Upper lobe of left lung (tissue), 4 donors: ENCODE measurements around the gene MGAT4A.

Experiments
- EP300 ChIP-seq, 4 donors: sonication (generic); formaldehyde crosslinking; IDR thresholded peaks; one replicate each; pipeline ENCODE4 v1.5.1; 2017; ENCODE audit warnings: antibody characterized with exemption in 4 of 4, control low read depth in 2 of 4
- POLR2A ChIP-seq, 4 donors: fragments of 450-650 bp; IDR thresholded peaks; one replicate each; pipeline ENCODE4 v1.5.1; 2016 to 2017; ENCODE audit warnings: antibody characterized with exemption in 4 of 4, mild to moderate bottlenecking in 2 of 4
- POLR2AphosphoS5 ChIP-seq, 2 donors: sonication (generic); formaldehyde crosslinking; IDR thresholded peaks; one replicate each; pipeline ENCODE4 v1.5.1; 2017; ENCODE audit warnings: antibody characterized with exemption in 2 of 2
- TF ChIP-seq, protein P1 (sequence below), 6 experiments: fragments of 450-650 bp in 4 of 6; fragments of 200-600 bp in 2 of 6; sonication (generic) in 2 of 6; IDR thresholded peaks; one replicate each; pipeline ENCODE4 v1.5.1; 2016 to 2019; ENCODE audit warnings: antibody characterized with exemption in 6 of 6

DNA sequence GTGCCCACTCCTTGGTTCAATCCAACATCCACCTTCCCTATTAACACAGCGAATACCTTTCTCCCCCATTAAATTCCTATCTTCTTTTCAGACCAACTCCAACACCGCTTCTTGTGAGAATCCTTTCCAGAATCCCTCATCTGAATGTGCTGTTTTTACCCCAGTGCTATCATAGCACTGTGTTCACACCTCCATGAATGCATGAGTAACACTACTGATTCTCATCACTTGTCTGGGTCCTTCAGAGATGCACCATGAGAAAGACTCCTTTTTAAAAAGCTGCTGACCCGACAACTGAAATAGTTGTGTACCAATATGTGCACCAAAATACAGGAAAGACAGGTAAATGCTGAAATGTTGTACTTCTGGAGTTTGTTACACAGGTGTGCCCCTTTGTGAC is 18.8 kb downstream of the MGAT4A start:
- TF ChIP-seq, protein P1, sequence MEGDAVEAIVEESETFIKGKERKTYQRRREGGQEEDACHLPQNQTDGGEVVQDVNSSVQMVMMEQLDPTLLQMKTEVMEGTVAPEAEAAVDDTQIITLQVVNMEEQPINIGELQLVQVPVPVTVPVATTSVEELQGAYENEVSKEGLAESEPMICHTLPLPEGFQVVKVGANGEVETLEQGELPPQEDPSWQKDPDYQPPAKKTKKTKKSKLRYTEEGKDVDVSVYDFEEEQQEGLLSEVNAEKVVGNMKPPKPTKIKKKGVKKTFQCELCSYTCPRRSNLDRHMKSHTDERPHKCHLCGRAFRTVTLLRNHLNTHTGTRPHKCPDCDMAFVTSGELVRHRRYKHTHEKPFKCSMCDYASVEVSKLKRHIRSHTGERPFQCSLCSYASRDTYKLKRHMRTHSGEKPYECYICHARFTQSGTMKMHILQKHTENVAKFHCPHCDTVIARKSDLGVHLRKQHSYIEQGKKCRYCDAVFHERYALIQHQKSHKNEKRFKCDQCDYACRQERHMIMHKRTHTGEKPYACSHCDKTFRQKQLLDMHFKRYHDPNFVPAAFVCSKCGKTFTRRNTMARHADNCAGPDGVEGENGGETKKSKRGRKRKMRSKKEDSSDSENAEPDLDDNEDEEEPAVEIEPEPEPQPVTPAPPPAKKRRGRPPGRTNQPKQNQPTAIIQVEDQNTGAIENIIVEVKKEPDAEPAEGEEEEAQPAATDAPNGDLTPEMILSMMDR (IDR thresholded peaks at IDR 0.05) = no peak
- no peak for TF ChIP-seq POLR2A (IDR thresholded peaks at IDR 0.05)
- TF ChIP-seq POLR2AphosphoS5 (IDR thresholded peaks at IDR 0.05) = no peak
- TF ChIP-seq EP300 (IDR thresholded peaks at IDR 0.05) = no peak
